Hepatocyte (in vitro differentiated cells): Measurements from ENCODE around the gene LUC7L. TPM values are rescaled to one million over a fixed set of nuclear protein-coding genes. Genes with fewer than 3 reads are reported as not detected.

Experiments used
- DNase-seq: peaks from one replicate; pipeline ENCODE4 v3.0.0-alpha.2; 2016; ENCODE audit warnings: low spot score
- H2AFZ ChIP-seq: fragments of 200-600 bp; sonication (generic); 2 replicates; pipeline ENCODE4 v1.6.0; 2016; ENCODE audit warnings: antibody characterized with exemption, mild to moderate bottlenecking
- H3K27ac ChIP-seq: fragments of 200-600 bp; sonication (generic); 2 replicates; pipeline ENCODE4 v1.5.1; 2016; ENCODE audit warnings: mild to moderate bottlenecking
- H3K27me3 ChIP-seq: fragments of 200-600 bp; sonication (generic); 2 replicates; pipeline ENCODE4 v1.6.1; 2016
- H3K36me3 ChIP-seq: fragments of 200-600 bp; sonication (generic); replicated peaks from 2 replicates; pipeline ENCODE4 v1.5.1; 2016; ENCODE audit warnings: low read depth; ENCODE audit not compliant: insufficient read depth
- H3K4me1 ChIP-seq: fragments of 200-600 bp; sonication (generic); 2 replicates; pipeline ENCODE4 v1.5.1; 2016; ENCODE audit warnings: mild to moderate bottlenecking, moderate library complexity; ENCODE audit not compliant: insufficient read depth
- H3K4me2 ChIP-seq: fragments of 200-600 bp; sonication (generic); 2 replicates; pipeline ENCODE4 v1.6.0; 2016
- H3K4me3 ChIP-seq: fragments of 200-600 bp; sonication (generic); 2 replicates; pipeline ENCODE4 v1.5.1; 2016; ENCODE audit warnings: mild to moderate bottlenecking
- H3K79me2 ChIP-seq: fragments of 200-600 bp; sonication (generic); 2 replicates; pipeline ENCODE4 v1.6.0; 2017; ENCODE audit warnings: mild to moderate bottlenecking
- H3K9me2 ChIP-seq: fragments of 200-600 bp; sonication (generic); replicated peaks from 2 replicates; pipeline ENCODE4 v1.6.0; 2017; ENCODE audit warnings: mild to moderate bottlenecking; ENCODE audit not compliant: insufficient read depth
- H3K9me3 ChIP-seq: fragments of 200-600 bp; sonication (generic); 2 replicates; pipeline ENCODE4 v1.5.1; 2016; ENCODE audit warnings: low read depth, mild to moderate bottlenecking
- H4K20me1 ChIP-seq: fragments of 200-600 bp; sonication (generic); 2 replicates; pipeline ENCODE4 v1.6.0; 2016; ENCODE audit warnings: mild to moderate bottlenecking; ENCODE audit not compliant: insufficient read depth, poor library complexity, severe bottlenecking
- CTCF ChIP-seq: fragments of 200-600 bp; sonication (generic); IDR thresholded peaks from 2 replicates; pipeline ENCODE4 v1.5.1; 2016; ENCODE audit warnings: antibody characterized with exemption, mild to moderate bottlenecking; ENCODE audit not compliant: poor library complexity
- EZH2 ChIP-seq: fragments of 200-600 bp; sonication (generic); IDR thresholded peaks from 2 replicates; pipeline ENCODE4 v1.6.1; 2016; ENCODE audit warnings: antibody characterized with exemption, mild to moderate bottlenecking, borderline replicate concordance
- EZH2phosphoT487 ChIP-seq: fragments of 200-600 bp; sonication (generic); IDR thresholded peaks from one replicate; pipeline ENCODE4 v1.6.1; 2018; ENCODE audit warnings: antibody characterized with exemption, mild to moderate bottlenecking, low read depth, moderate library complexity; ENCODE audit not compliant: unreplicated experiment, severe bottlenecking
- WGBS: methylation state at CpG from one replicate; pipeline ENCODE4 v1.1.6; 2016; ENCODE audit warnings: low lambda C conversion rate; ENCODE audit errors: missing lambda C conversion rate; 5-methylcytosine and 5-hydroxymethylcytosine counted together
- polyA plus RNA-seq: library from polyadenylated mRNA; unstranded; fragments of >200 nt; fragmentation: Nextera tagmentation; extraction: Ambion mirVana; gene quantifications from 2 replicates; pipeline ENCODE4 v1.2.1, GENCODE V29; 2016
- total RNA-seq: library from RNA; depleted of rRNA; stranded (reverse); fragments of >200 nt; gene quantifications from 2 replicates; pipeline ENCODE4 v1.2.3, GENCODE V29; 2014

Gene LUC7L
- total and polyA plus RNA-seq, 2 experiments from 2014 or later: 75.2 to 75.4 TPM

GRCh38 chr16:179211-180092, 49.8 kb downstream of the LUC7L start:
- Histone ChIP-seq H4K20me1 (peaks cover 4% of the 10 kb centered on the region), H3K9me3 (no peaks in the 10 kb centered on the region), H3K4me3 (no peak overlapping the region), H2AFZ (no peak overlapping the region), H3K27me3 (peaks cover 41% of the 10 kb centered on the region), H3K79me2 (no peaks in the 10 kb centered on the region), H3K9me2 (no peaks in the 10 kb centered on the region), H3K4me2 (peak overlapping the region; percentile 96), H3K27ac (no peak overlapping the region), H3K4me1 (peaks cover 11% of the 10 kb centered on the region), H3K36me3 (no peaks in the 10 kb centered on the region)
- no peak for TF ChIP-seq EZH2phosphoT487
- no peak for TF ChIP-seq EZH2
- TF ChIP-seq CTCF: no peak
- DNase-seq: no peak
- WGBS: 87% methylated on average over 17 of the region's 17 CpGs

- H3K27me3 ChIP-seq: peaks cover 43% of the 10 kb centered on the region
- H3K79me2 ChIP-seq: no peaks in the 10 kb centered on the region
- no peaks in the 10 kb centered on the region for H3K9me2 ChIP-seq
- no peak overlapping the region for H3K27ac ChIP-seq
- WGBS: 90% methylated on average over 11 of the region's 11 CpGs
- H3K4me2 ChIP-seq: no peak overlapping the region
- no peak for DNase-seq
- peaks cover 11% of the 10 kb centered on the region for H3K4me1 ChIP-seq
- TF ChIP-seq EZH2: no peak
- no peak for TF ChIP-seq CTCF
- TF ChIP-seq EZH2phosphoT487: no peak
- no peaks in the 10 kb centered on the region for H3K36me3 ChIP-seq
- peaks cover 4% of the 10 kb centered on the region for H4K20me1 ChIP-seq
- no peak overlapping the region for H3K4me3 ChIP-seq
- no peak overlapping the region for H2AFZ ChIP-seq
- no peaks in the 10 kb centered on the region for H3K9me3 ChIP-seq
Observed at GRCh38 chr16:178668-179015, 50.6 kb downstream of the LUC7L start.

GRCh38 chr16:177981-178667, 51.1 kb downstream of the LUC7L start:
- peaks cover 43% of the 10 kb centered on the region for H3K27me3 ChIP-seq
- no peak overlapping the region for H3K27ac ChIP-seq
- no peak for TF ChIP-seq EZH2
- TF ChIP-seq CTCF: no peak
- TF ChIP-seq EZH2phosphoT487: no peak
- H3K9me3 ChIP-seq: no peaks in the 10 kb centered on the region
- no peaks in the 10 kb centered on the region for H3K79me2 ChIP-seq
- H3K4me1 ChIP-seq: peaks cover 11% of the 10 kb centered on the region
- DNase-seq: no peak
- peaks cover 4% of the 10 kb centered on the region for H4K20me1 ChIP-seq
- 80% methylated on average over 11 of the region's 11 CpGs for WGBS
- H3K36me3 ChIP-seq: no peaks in the 10 kb centered on the region
- H3K4me3 ChIP-seq: no peak overlapping the region
- no peak overlapping the region for H2AFZ ChIP-seq
- no peak overlapping the region for H3K4me2 ChIP-seq
- no peaks in the 10 kb centered on the region for H3K9me2 ChIP-seq
